ENCODE results near the gene CENPE. TPM values are rescaled to one million over a fixed set of nuclear protein-coding genes. Genes with fewer than 3 reads are reported as not detected.

The CENPE gene
- total and polyA plus RNA-seq, 2 of the 8 experiments (the other 6 are each of a cell fraction or from before 2014, with no cell fraction given): 2.1 to 49.0 TPM

GRCh38 chr4:103074744-103075434 lies 123.3 kb downstream of the CENPE start:
- DNase-seq (ENCODE audit: low read depth in 1 of 2, low spot score in 2 of 2): no peak
- Histone ChIP-seq H3K4ac (replicated peaks; ENCODE audit: insufficient read length, low read depth, low read length) (no peak overlapping the region), H3K9me3 (ENCODE audit: insufficient read depth in 2 of 2, low read depth in 1 of 2, low read length in 1 of 2) (no peaks in the 10 kb centered on the region), H3K18ac (ENCODE audit: extremely low read depth, low read length) (no peak overlapping the region), H2AFZ (ENCODE audit: low read length) (no peak overlapping the region), H4K20me1 (replicated peaks in 1 of 2; ENCODE audit: control insufficient read depth in 1 of 2, insufficient read depth in 2 of 2, low read length in 2 of 2) (peaks cover 0 to 2% of the 10 kb centered on the region in 2 experiments), H3K4me3 (ENCODE audit: extremely low read depth in 1 of 4, insufficient read depth in 2 of 4, low read depth in 3 of 4, low read length in 4 of 4) (no peak overlapping the region), H3K79me2 (ENCODE audit: control insufficient read depth in 1 of 2, insufficient read depth in 2 of 2, low read length in 2 of 2) (no peaks in the 10 kb centered on the region), H3K27ac (ENCODE audit: low read depth, low read length) (no peak overlapping the region), H4K91ac (replicated peaks; ENCODE audit: insufficient read length, low read length) (no peak overlapping the region), H4K8ac (ENCODE audit: extremely low read depth, insufficient read depth, low read length) (no peak overlapping the region), H2BK12ac (ENCODE audit: low read depth, low read length) (no peak overlapping the region), H2BK120ac (replicated peaks; ENCODE audit: low read depth, low read length) (no peak overlapping the region), H3K4me2 (ENCODE audit: insufficient read depth in 1 of 2, low read depth in 2 of 2, low read length in 2 of 2) (peak overlapping the region in 1 of 2 experiments; percentile 71; a peak in 1 of 4 replicates), H2BK20ac (ENCODE audit: low read length) (no peak overlapping the region), H4K5ac (ENCODE audit: insufficient read length, low read depth, low read length) (no peak overlapping the region), H3K23me2 (ENCODE audit: low read depth, low read length) (peaks cover 3% of the 10 kb centered on the region; the same call in 1 of the 2 replicates), H3K9ac (replicated peaks in 1 of 4; ENCODE audit: extremely low read depth in 1 of 4, low read depth in 3 of 4, low read length in 3 of 4) (no peak overlapping the region), H3K79me1 (ENCODE audit: low read depth, low read length) (no peaks in the 10 kb centered on the region), H3K23ac (ENCODE audit: insufficient read length) (no peak overlapping the region), H2BK5ac (ENCODE audit: low read depth, low read length) (no peak overlapping the region), H2AK5ac (ENCODE audit: low read depth, low read length) (no peak overlapping the region), H3K56ac (replicated peaks; ENCODE audit: insufficient read length, low read depth, low read length) (no peak overlapping the region), H3K27me3 (replicated peaks in 1 of 4; ENCODE audit: control insufficient read depth in 3 of 4, extremely low read depth in 1 of 4, insufficient read depth in 3 of 4, low read length in 3 of 4) (peaks cover 0 to 15% (median 13%) of the 10 kb centered on the region in 4 experiments; a peak in 4 of 7 replicates), H3K36me3 (ENCODE audit: control insufficient read depth in 2 of 4, insufficient read depth in 4 of 4, low read length in 3 of 4) (no peaks in the 10 kb centered on the region; a peak in 1 of 8 replicates), H3K14ac (ENCODE audit: insufficient read length) (no peak overlapping the region), H2BK15ac (ENCODE audit: low read length) (no peak overlapping the region), H3K4me1 (replicated peaks in 1 of 4; ENCODE audit: control insufficient read depth in 3 of 4, insufficient read depth in 4 of 4, low read length in 3 of 4) (peaks cover 0 to 3% (median under 1%) of the 10 kb centered on the region in 4 experiments; a peak in 2 of 7 replicates)
- TF ChIP-seq FOSL1 (IDR thresholded peaks at IDR 0.05; ENCODE audit: insufficient read depth, low read depth, low read length): no peak
- TF ChIP-seq BACH1 (IDR thresholded peaks at IDR 0.05; ENCODE audit: low read length): no peak
- no peak for TF ChIP-seq JUND (IDR thresholded peaks at IDR 0.05; ENCODE audit: low read length)
- TF ChIP-seq RNF2 (IDR thresholded peaks at IDR 0.05; ENCODE audit: borderline replicate concordance, low read depth, low read length, missing control alignments, poor library complexity, severe bottlenecking): no peak
- no peak for TF ChIP-seq SIRT6 (IDR thresholded peaks at IDR 0.05; ENCODE audit: low read length)
- TF ChIP-seq GABPA (IDR thresholded peaks at IDR 0.05; ENCODE audit: borderline replicate concordance, insufficient read depth, low read length): no peak
- TF ChIP-seq TCF12 (IDR thresholded peaks at IDR 0.05; ENCODE audit: low read depth, low read length): no peak
- CTCF ChIA-PET (ENCODE audit: partially characterized antibody): interaction anchor here (1.1 to 1.4 kb wide), 4 partner anchors 10 to 505 kb away, joined by 3 to 4 read pairs (median 3); partner anchors contain the start of gene BDH2
- no peak for FAIRE-seq
- WGBS, 2 experiments (ENCODE audit: extremely low coverage in 1 of 2, insufficient coverage in 1 of 2, insufficient read length in 1 of 2, insufficient replicate concordance in 2 of 2, low coverage in 1 of 2, low lambda C conversion rate in 2 of 2, missing lambda C conversion rate in 1 of 2): 95% methylated on average over 9 of the region's 9 CpGs; no CpG with 5 or more reads in 1 of the 2 experiments
- POLR2A ChIA-PET (ENCODE audit: partially characterized antibody): interaction anchor here (2.2 kb wide), 1 partner anchor 247 kb away, joined by 13 read pairs; the partner anchor contains the start of gene UBE2D3

Measured in H1 (cell line).